ENCODE measurements around the gene MMP24OS.

MMP24OS gene

GRCh38 chr20:35286899-35287508, 9.1 kb upstream of the MMP24OS start:
- DNase-seq (ENCODE audit: low spot score) = no peak
- TF ChIP-seq, protein P1, sequence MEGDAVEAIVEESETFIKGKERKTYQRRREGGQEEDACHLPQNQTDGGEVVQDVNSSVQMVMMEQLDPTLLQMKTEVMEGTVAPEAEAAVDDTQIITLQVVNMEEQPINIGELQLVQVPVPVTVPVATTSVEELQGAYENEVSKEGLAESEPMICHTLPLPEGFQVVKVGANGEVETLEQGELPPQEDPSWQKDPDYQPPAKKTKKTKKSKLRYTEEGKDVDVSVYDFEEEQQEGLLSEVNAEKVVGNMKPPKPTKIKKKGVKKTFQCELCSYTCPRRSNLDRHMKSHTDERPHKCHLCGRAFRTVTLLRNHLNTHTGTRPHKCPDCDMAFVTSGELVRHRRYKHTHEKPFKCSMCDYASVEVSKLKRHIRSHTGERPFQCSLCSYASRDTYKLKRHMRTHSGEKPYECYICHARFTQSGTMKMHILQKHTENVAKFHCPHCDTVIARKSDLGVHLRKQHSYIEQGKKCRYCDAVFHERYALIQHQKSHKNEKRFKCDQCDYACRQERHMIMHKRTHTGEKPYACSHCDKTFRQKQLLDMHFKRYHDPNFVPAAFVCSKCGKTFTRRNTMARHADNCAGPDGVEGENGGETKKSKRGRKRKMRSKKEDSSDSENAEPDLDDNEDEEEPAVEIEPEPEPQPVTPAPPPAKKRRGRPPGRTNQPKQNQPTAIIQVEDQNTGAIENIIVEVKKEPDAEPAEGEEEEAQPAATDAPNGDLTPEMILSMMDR (IDR thresholded peaks at IDR 0.05; ENCODE audit: extremely low read depth, insufficient read depth, missing control alignments) = no peak
- in situ Hi-C loops (cut with MboI; ENCODE audit: low pct_unique_long_range_greater_than_20kb, low sequenced_read_pairs, unreplicated experiment) = no loop called here

DNA sequence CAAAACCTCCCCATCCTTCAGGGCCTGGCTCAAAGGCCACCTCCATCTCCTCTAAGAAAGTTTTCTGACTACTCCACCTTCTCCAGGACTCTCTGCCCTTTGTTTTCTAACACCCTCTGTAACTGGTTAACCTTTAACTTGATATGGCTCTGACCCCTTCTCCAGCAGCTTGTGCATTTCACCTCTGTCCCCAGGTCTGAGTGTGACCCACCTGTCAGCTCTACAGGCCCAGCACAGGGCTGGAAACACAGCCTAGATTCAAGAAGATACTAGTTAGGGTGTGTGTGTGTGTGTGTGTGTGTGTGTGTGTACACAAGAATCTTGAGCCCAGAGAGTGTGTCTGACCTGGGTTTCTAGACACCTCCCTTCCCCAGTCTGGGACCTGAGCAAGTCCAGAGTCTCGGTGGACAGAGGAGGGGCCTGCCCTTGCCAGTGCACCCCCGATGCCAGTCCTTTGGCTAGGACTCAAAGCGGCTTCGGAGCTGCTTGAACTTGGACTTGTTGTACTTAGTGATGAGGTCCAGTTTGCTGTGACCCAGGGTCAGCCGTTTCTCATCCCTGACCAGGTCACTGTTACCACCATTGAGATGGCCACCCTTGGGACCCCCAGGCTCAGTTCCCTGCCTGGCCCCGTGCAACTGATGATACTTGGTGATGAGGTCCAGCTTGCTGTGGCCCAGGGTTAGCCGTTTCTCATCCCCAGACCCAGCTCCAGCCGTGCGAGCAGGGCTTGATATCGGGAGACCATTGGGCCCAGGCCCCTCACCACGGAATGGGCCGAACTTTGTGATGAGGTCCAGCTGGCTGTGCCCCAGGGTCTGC, 8.4 kb upstream of the MMP24OS start:
- DNase-seq (ENCODE audit: low spot score) = no peak
- in situ Hi-C loops (cut with MboI; ENCODE audit: low pct_unique_long_range_greater_than_20kb, low sequenced_read_pairs, unreplicated experiment) = no loop called here
- TF ChIP-seq, protein P1 (IDR thresholded peaks at IDR 0.05; ENCODE audit: extremely low read depth, insufficient read depth, missing control alignments) = no peak

GRCh38 chr20:35285806-35286076, 7.8 kb upstream of the MMP24OS start:
- in situ Hi-C loops (cut with MboI; ENCODE audit: low pct_unique_long_range_greater_than_20kb, low sequenced_read_pairs, unreplicated experiment) = no loop called here
- DNase-seq (ENCODE audit: low spot score) = no peak
- TF ChIP-seq, protein P1 (IDR thresholded peaks at IDR 0.05; ENCODE audit: extremely low read depth, insufficient read depth, missing control alignments) = no peak

DNA sequence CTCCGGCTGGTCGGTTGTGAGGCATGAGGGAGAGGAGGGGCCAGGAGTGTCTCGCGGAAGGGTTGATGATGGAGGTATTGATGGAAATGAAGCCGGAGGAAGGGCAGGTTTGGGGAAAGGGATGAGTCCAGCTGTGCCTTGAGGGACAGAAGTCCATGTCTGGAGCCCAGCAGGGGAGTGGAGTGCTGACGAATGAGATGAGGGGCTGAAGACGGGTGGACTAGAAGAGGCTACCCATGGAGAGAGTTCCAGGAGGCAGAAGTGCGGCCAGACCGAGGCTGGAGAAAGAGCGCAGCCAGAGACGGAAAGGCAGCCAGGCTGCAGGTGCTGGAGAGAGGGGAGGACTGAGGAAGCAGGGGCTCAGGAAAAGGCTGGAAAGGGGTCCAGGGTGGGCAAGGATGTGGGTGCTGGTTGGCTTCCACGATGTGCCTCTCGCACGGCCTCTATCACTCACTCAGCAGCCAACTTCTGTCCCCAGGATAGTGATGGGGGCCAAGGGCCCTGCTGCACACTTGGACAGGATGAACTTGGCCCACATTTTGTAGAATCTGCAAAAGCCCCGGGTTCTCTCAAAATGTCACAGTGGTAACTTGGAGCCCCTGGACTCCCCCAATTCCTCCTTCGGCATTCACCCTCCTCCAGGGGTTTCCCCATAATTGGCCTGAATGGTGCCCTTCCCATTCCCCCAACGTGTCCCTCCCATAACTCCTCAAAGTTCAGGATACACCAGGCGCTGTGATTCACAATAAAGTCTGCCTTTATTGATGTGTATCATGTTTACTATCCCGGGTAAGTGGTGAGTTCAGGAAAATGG, 7.3 kb upstream of the MMP24OS start:
- TF ChIP-seq, protein P1 (IDR thresholded peaks at IDR 0.05; ENCODE audit: extremely low read depth, insufficient read depth, missing control alignments) = no peak
- no peak for DNase-seq (ENCODE audit: low spot score)
- in situ Hi-C loops (cut with MboI; ENCODE audit: low pct_unique_long_range_greater_than_20kb, low sequenced_read_pairs, unreplicated experiment) = no loop called here

- TF ChIP-seq, protein P1 (IDR thresholded peaks at IDR 0.05; ENCODE audit: extremely low read depth, insufficient read depth, missing control alignments) = no peak
- peak; percentile 94 for DNase-seq (ENCODE audit: low spot score)
- in situ Hi-C loops (cut with MboI; ENCODE audit: low pct_unique_long_range_greater_than_20kb, low sequenced_read_pairs, unreplicated experiment) = no loop called here
Observed at GRCh38 chr20:35284267-35284991, 6.5 kb upstream of the MMP24OS start, which contains the start of gene EIF6. TSS of gene EIF6 (minus strand) at chr20:35284772. CDS start at chr20:35284487, 285 bp downstream.

Data from GM13977 (cell line).